Heart left ventricle (tissue), 16 donors: ENCODE measurements around the gene ASIP. TPM values are rescaled to one million over a fixed set of nuclear protein-coding genes. Genes with fewer than 3 reads are reported as not detected.

Experiments
- ATAC-seq, 4 donors: fragments of 200-7000 bp; cut with Tn5 transposase; one replicate each; pipeline ENCODE4 v1.9.1; 2020 to 2022; ENCODE audit warnings: moderate library complexity in 4 of 4, mild to moderate bottlenecking in 3 of 4, moderate number of reproducible peaks in 1 of 4
- DNase-seq, 5 donors: peaks; one replicate each; pipeline ENCODE4 v3.0.0-alpha.2; 2020
- H3K27ac ChIP-seq, 12 donors: fragments of 200-600 bp; sonication (generic) in 4 of 12; one replicate each; pipeline versions ENCODE4 v1.5.0 to v1.8.0; 2016 to 2022; ENCODE audit warnings: mild to moderate bottlenecking in 2 of 12
- H3K27me3 ChIP-seq, 9 donors: fragments of 200-600 bp; sonication (generic) in 2 of 9; one replicate each; pipeline versions ENCODE4 v1.5.1 to v1.8.0; 2016 to 2022; ENCODE audit warnings: mild to moderate bottlenecking in 3 of 9
- H3K36me3 ChIP-seq, 9 donors: fragments of 200-600 bp; sonication (generic) in 2 of 9; one replicate each; pipeline versions ENCODE4 v1.5.0 to v1.8.0; 2018 to 2022; ENCODE audit warnings: mild to moderate bottlenecking in 2 of 9
- H3K4me1 ChIP-seq, 12 donors: fragments of 200-600 bp; sonication (generic) in 4 of 12; one replicate each; pipeline versions ENCODE4 v1.5.0 to v1.8.0; 2016 to 2022; ENCODE audit warnings: mild to moderate bottlenecking in 3 of 12
- H3K4me3 ChIP-seq, 12 donors: fragments of 200-600 bp; sonication (generic) in 4 of 12; one replicate each; pipeline versions ENCODE4 v1.5.0 to v1.8.0; 2017 to 2022; ENCODE audit warnings: mild to moderate bottlenecking in 9 of 12, moderate library complexity in 4 of 12
- H3K9me3 ChIP-seq, 12 donors: fragments of 200-600 bp; sonication (generic) in 4 of 12; one replicate each; pipeline versions ENCODE4 v1.5.0 to v1.8.0; 2016 to 2022; ENCODE audit warnings: mild to moderate bottlenecking in 1 of 12
- POLR2A ChIP-seq, 2 donors: fragments of 450-650 bp; IDR thresholded peaks; one replicate each; pipeline ENCODE4 v1.6.1; 2017; ENCODE audit warnings: antibody characterized with exemption in 2 of 2, mild to moderate bottlenecking in 2 of 2, moderate library complexity in 2 of 2
- WGBS, 4 donors: extraction: QIAGEN DNeasy Blood & Tissue Kit in 2 of 4; methylation state at CpG; one replicate each; pipeline versions ENCODE4 v1.1.5 to v1.1.7; 2013 to 2018; 5-methylcytosine and 5-hydroxymethylcytosine counted together
- intact Hi-C, 10 donors: fragments of 100-400 bp; cut with DNase I; formaldehyde crosslinking; loops; one replicate each; pipeline versions ENCODE4 v1.11.1 to v1.14.2; 2022
- polyA plus RNA-seq, 2 donors: library from polyadenylated mRNA; stranded (reverse); fragments of 200-250 nt; gene quantifications; one replicate each; pipeline ENCODE4 v1.2.3, GENCODE V29; 2013
- total RNA-seq, 9 donors: library from RNA; depleted of rRNA in 2 of 9; stranded (reverse); fragments of >200 nt in 2 of 9; fragmentation: NEBNext Ultra II Directional in 3 of 9; extraction: Animal tissue kit (Norgen Biotek cat#: 25700) in 3 of 9; gene quantifications; one replicate each; pipeline versions ENCODE4 v1.1.0 to v1.2.4, GENCODE V29; 2016 to 2023
- TF ChIP-seq, protein P1 (sequence below), 12 donors: fragments of 200-600 bp; sonication (generic) in 4 of 12; IDR thresholded peaks; one replicate each; pipeline versions ENCODE4 v1.5.0 to v1.8.0; 2018 to 2022; ENCODE audit warnings: antibody characterized with exemption in 12 of 12, mild to moderate bottlenecking in 5 of 12
- donor health status: ischemic (EF 13 %, LVEDD 7.1; RV severe dilation, severe dysfunction).
- donor health status: healthy with polysubstance abuse.
- donor health status: DM: no; HTN: yes; CAD: no.
- donor health status: DM: no; HTN: no; CAD: no.
- donor health status: ischemic (EF 25% LVEDD 6.9; RV normal size, moderate dysfunction).
- donor health status: ischemic (EF 25% LVEDD 5.7; RV mildly dilated, moderate dysfunction).
- donor health status: healthy.
- donor health status: DM: yes; HTN: yes; CAD: no.
- donor health status: ischemic (EF 35%, LVEDD 5.7; RV mildly dilated, moderate dysfunction).
- donor health status: nonischemic (EF 11% LVEDD 7.7; RV severe dilation, severe dysfunction).
- donor health status: DM: yes; HTN: yes; CAD: no.
- donor health status: PGD.
- donor health status: ischemic (EF 29% LVEDD 5.4; RV normal size, mild dysfunction).
- donor health status: nonischemic (EF 23%, LVEDD 6.1; RV moderate dilation, normal function).

Gene ASIP
- total and polyA plus RNA-seq, 11 donors = 0.75 to 117 (median 10.4) TPM

- ATAC-seq (no peak), DNase-seq (no peak)
- no peaks in the 10 kb centered on the region for H3K9me3 ChIP-seq
- H3K4me3 ChIP-seq = no peak overlapping the region
- intact Hi-C loops = no loop called here
- 94 to 98% (median 97%) methylated on average over 5 of the region's 5 CpGs for WGBS, 4 donors
- peaks cover 0 to 10% (median 0%) of the 10 kb centered on the region in 12 donors for H3K4me1 ChIP-seq
- H3K27me3 ChIP-seq = no peaks in the 10 kb centered on the region
- H3K36me3 ChIP-seq = peaks cover 0 to 69% (median 49%) of the 10 kb centered on the region in 9 donors
- TF ChIP-seq POLR2A (IDR thresholded peaks at IDR 0.05) = no peak
- TF ChIP-seq, protein P1, sequence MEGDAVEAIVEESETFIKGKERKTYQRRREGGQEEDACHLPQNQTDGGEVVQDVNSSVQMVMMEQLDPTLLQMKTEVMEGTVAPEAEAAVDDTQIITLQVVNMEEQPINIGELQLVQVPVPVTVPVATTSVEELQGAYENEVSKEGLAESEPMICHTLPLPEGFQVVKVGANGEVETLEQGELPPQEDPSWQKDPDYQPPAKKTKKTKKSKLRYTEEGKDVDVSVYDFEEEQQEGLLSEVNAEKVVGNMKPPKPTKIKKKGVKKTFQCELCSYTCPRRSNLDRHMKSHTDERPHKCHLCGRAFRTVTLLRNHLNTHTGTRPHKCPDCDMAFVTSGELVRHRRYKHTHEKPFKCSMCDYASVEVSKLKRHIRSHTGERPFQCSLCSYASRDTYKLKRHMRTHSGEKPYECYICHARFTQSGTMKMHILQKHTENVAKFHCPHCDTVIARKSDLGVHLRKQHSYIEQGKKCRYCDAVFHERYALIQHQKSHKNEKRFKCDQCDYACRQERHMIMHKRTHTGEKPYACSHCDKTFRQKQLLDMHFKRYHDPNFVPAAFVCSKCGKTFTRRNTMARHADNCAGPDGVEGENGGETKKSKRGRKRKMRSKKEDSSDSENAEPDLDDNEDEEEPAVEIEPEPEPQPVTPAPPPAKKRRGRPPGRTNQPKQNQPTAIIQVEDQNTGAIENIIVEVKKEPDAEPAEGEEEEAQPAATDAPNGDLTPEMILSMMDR (IDR thresholded peaks at IDR 0.05) = no peak
- H3K27ac ChIP-seq = no peak overlapping the region
These were observed 51.9 kb downstream of the ASIP start for GRCh38 chr20:34293119-34293518.

DNA sequence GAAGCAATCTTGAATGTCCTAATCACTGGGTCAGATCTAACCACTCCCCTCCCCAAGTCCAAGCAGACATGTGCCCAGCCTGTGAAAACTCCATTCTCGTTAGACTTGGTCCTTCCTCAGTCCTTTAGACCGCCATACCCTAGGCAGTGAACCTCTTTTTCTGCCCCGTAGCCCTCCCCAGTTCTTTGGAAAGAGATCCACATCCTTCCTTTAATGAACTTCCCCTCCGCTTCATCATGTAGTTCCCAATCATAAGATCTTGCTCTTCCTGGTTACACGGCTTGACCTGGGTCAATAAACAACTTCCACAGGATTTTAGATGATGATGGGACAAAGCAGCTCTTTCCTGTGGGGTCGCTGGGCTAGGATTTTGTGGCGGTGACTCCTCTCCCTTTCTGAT, 52.4 kb downstream of the ASIP start:
- Histone ChIP-seq H3K27me3 (no peaks in the 10 kb centered on the region), H3K4me3 (no peak overlapping the region), H3K27ac (no peak overlapping the region), H3K36me3 (peaks cover 0 to 65% (median 45%) of the 10 kb centered on the region in 9 donors), H3K9me3 (no peaks in the 10 kb centered on the region), H3K4me1 (peaks cover 0 to 10% (median 0%) of the 10 kb centered on the region in 12 donors)
- WGBS, 4 donors = 64 to 73% (median 70%) methylated on average over 7 of the region's 7 CpGs
- peak in 1 of 4 donors; percentile 12 for ATAC-seq
- intact Hi-C loops = no loop called here
- no peak for DNase-seq
- no peak for TF ChIP-seq POLR2A (IDR thresholded peaks at IDR 0.05)
- TF ChIP-seq, protein P1 (IDR thresholded peaks at IDR 0.05) = no peak

- WGBS, 4 donors = 86 to 93% (median 92%) methylated on average over 7 of the region's 7 CpGs
- ATAC-seq = no peak
- TF ChIP-seq, protein P1 (IDR thresholded peaks at IDR 0.05) = no peak
- no peak for TF ChIP-seq POLR2A (IDR thresholded peaks at IDR 0.05)
These were observed 53.3 kb downstream of the ASIP start for GRCh38 chr20:34294563-34294962.

GRCh38 chr20:34295284-34295683, 54.1 kb downstream of the ASIP start:
- ATAC-seq (no peak), DNase-seq (no peak)
- Histone ChIP-seq H3K4me1 (peaks cover 0 to 16% (median 0%) of the 10 kb centered on the region in 12 donors), H3K9me3 (no peaks in the 10 kb centered on the region), H3K36me3 (peaks cover 0 to 51% (median 33%) of the 10 kb centered on the region in 9 donors), H3K4me3 (no peak overlapping the region), H3K27ac (no peak overlapping the region), H3K27me3 (no peaks in the 10 kb centered on the region)
- TF ChIP-seq POLR2A (IDR thresholded peaks at IDR 0.05) = no peak
- TF ChIP-seq, protein P1 (IDR thresholded peaks at IDR 0.05) = no peak
- 94 to 96% (median 95%) methylated on average over 19 to 24 of the region's 24 CpGs for WGBS, 4 donors
- intact Hi-C loops = no loop called here

More at GRCh38 chr20:34294563-34294962, 53.3 kb downstream of the ASIP start:
- H3K9me3 ChIP-seq = no peaks in the 10 kb centered on the region
- DNase-seq = no peak
- no peak overlapping the region for H3K4me3 ChIP-seq
- peaks cover 0 to 10% (median 0%) of the 10 kb centered on the region in 12 donors for H3K4me1 ChIP-seq
- H3K27ac ChIP-seq = no peak overlapping the region
- intact Hi-C loops = no loop called here
- H3K27me3 ChIP-seq = no peaks in the 10 kb centered on the region
- H3K36me3 ChIP-seq = peaks cover 0 to 58% (median 40%) of the 10 kb centered on the region in 9 donors
